ENCODE data around the gene CLHC1. TPM values are rescaled to one million over a fixed set of nuclear protein-coding genes. Genes with fewer than 3 reads are reported as not detected.

Gene CLHC1
- polyA plus RNA-seq, 3 donors, result 2.4 to 5.0 TPM; not detected in 1

DNA sequence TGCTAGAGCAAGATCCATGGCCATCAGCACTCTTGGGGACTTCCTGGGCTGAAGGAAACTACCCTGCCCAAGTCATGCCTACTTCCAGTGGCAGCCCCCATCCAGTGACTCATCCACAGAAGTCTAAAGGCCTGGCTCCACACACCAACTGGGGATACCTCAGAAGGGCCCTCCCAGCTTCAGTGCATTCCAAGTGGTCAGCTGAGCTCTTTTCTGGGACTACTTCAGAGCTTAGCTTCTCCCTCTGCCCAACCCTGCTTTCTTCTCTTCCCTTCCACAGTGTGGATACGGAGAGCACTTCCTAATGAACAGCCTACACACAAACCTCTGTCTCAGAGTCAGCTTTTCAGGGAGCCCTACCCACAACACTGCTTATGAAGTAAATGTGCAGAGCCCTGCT is 66.5 kb downstream of the CLHC1 start:
- TF ChIP-seq, protein P1, sequence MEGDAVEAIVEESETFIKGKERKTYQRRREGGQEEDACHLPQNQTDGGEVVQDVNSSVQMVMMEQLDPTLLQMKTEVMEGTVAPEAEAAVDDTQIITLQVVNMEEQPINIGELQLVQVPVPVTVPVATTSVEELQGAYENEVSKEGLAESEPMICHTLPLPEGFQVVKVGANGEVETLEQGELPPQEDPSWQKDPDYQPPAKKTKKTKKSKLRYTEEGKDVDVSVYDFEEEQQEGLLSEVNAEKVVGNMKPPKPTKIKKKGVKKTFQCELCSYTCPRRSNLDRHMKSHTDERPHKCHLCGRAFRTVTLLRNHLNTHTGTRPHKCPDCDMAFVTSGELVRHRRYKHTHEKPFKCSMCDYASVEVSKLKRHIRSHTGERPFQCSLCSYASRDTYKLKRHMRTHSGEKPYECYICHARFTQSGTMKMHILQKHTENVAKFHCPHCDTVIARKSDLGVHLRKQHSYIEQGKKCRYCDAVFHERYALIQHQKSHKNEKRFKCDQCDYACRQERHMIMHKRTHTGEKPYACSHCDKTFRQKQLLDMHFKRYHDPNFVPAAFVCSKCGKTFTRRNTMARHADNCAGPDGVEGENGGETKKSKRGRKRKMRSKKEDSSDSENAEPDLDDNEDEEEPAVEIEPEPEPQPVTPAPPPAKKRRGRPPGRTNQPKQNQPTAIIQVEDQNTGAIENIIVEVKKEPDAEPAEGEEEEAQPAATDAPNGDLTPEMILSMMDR (IDR thresholded peaks at IDR 0.05), result no peak
- no peak overlapping the region for H3K4me3 ChIP-seq (replicated peaks in 1 of 3; ENCODE audit: low read depth in 2 of 3, low read length in 3 of 3)
- WGBS (ENCODE audit: insufficient coverage), result 100% methylated on average over 1 of the region's 1 CpG
- peak in 2 of 3 donors; percentile 36 to 86 for DNase-seq
- no peaks in the 10 kb centered on the region for H3K27me3 ChIP-seq (ENCODE audit: control insufficient read depth in 2 of 2, insufficient read depth in 2 of 2, low read length in 2 of 2)
- H3K4me3 Mint-ChIP-seq, result no peak overlapping the region
- H3K27ac ChIP-seq (ENCODE audit: low read depth in 1 of 2, low read length in 2 of 2), result no peak overlapping the region
- no peaks in the 10 kb centered on the region for H3K79me2 ChIP-seq (ENCODE audit: insufficient read depth, low read length)
- H2AFZ ChIP-seq (ENCODE audit: insufficient read depth, low read depth, low read length, poor library complexity, severe bottlenecking), result no peak overlapping the region
- peaks cover 0 to 5% (median 0%) of the 10 kb centered on the region in 3 donors for H3K27me3 Mint-ChIP-seq (ENCODE audit: low read depth in 3 of 3)
- H3K36me3 Mint-ChIP-seq, result no peaks in the 10 kb centered on the region
- H3K4me1 ChIP-seq (ENCODE audit: control insufficient read depth in 1 of 2, insufficient read depth in 2 of 2, low read length in 2 of 2), result peaks cover 33 to 34% of the 10 kb centered on the region in 2 donors
- H3K9me3 ChIP-seq (replicated peaks in 1 of 2; ENCODE audit: control insufficient read depth in 1 of 2, insufficient read depth in 1 of 2, low read length in 2 of 2), result no peaks in the 10 kb centered on the region
- no peak overlapping the region for H3K9ac ChIP-seq (ENCODE audit: insufficient read depth, low read length, poor library complexity, severe bottlenecking)
- no peaks in the 10 kb centered on the region for H3K36me3 ChIP-seq (replicated peaks in 1 of 2; ENCODE audit: control insufficient read depth in 1 of 2, insufficient read depth in 2 of 2, low read length in 2 of 2)
- H3K27ac Mint-ChIP-seq, result peak overlapping the region in 4 of 7 donors; percentile 5 to 81 (median 28)
- H3K9me3 Mint-ChIP-seq, result no peaks in the 10 kb centered on the region
- intact Hi-C loops (cut with micrococcal nuclease), result loop anchor here in 1 of 2 donors (5.0 to 10.0 kb wide), 3 partner anchors 51 to 148 kb away; no protein-coding TSS in a partner anchor
- no peaks in the 10 kb centered on the region for H4K20me1 ChIP-seq (ENCODE audit: insufficient read depth, low read length)
- H3K4me2 ChIP-seq (replicated peaks; ENCODE audit: extremely low read depth, low read length, poor library complexity, severe bottlenecking), result no peak overlapping the region
- peaks cover 49% of the 10 kb centered on the region for H3K4me1 Mint-ChIP-seq

DNA sequence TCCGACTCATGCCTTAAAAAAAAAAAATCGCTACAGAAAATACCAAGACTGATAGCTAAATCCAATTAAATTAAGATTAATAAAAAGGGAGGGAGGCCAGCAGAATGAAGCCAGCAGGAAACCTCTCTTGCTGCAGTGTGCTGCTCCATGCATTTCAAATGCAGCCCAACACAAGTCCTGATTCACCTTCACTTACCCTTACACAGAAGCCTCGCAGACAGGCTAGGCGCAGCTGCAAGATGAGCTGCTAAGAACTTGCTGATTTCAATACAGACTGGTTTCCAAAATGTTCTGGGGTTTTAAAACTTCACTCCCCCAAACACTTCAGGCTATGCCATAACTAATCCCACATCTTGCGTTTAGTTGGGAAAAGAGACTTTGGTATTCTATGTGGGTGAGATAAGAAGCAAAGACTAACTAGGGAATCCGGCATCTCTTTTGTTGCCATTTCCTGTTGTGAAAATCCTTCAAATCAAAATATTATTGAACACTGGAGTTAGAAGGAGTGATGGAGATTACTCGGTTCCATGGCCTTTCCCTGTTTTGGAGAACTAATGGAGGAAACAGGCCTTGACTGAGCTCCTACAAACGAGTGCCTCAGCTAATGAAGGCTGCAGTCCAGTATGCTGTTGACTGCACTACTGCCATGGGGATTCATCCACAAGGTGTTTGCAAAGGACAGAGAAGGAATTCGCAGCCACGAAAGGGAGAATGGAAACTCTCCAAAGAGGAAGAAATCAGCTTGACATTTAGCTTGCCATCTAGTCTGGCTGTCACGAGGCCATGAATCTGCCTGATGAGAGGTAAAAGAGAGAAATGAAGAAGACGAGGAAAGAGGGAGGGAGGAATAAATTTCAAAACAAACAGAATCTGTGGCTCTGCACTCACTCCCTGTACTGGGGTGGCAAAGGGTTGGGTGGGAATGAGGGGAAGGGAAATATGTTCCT is 67.3 kb downstream of the CLHC1 start:
- H3K4me1 Mint-ChIP-seq, result peaks cover 51% of the 10 kb centered on the region
- H3K9me3 Mint-ChIP-seq, result no peaks in the 10 kb centered on the region
- H3K27me3 ChIP-seq (ENCODE audit: control insufficient read depth in 2 of 2, insufficient read depth in 2 of 2, low read length in 2 of 2), result no peaks in the 10 kb centered on the region
- H3K27ac Mint-ChIP-seq, result peak overlapping the region in 4 of 7 donors; percentile 0 to 81 (median 20)
- no peaks in the 10 kb centered on the region for H3K36me3 ChIP-seq (replicated peaks in 1 of 2; ENCODE audit: control insufficient read depth in 1 of 2, insufficient read depth in 2 of 2, low read length in 2 of 2)
- H3K4me2 ChIP-seq (replicated peaks; ENCODE audit: extremely low read depth, low read length, poor library complexity, severe bottlenecking), result no peak overlapping the region
- H3K9ac ChIP-seq (ENCODE audit: insufficient read depth, low read length, poor library complexity, severe bottlenecking), result no peak overlapping the region
- peaks cover 34% of the 10 kb centered on the region in 2 donors for H3K4me1 ChIP-seq (ENCODE audit: control insufficient read depth in 1 of 2, insufficient read depth in 2 of 2, low read length in 2 of 2)
- no peaks in the 10 kb centered on the region for H4K20me1 ChIP-seq (ENCODE audit: insufficient read depth, low read length)
- peak in 2 of 3 donors; percentile 14 to 43 for DNase-seq
- H2AFZ ChIP-seq (ENCODE audit: insufficient read depth, low read depth, low read length, poor library complexity, severe bottlenecking), result no peak overlapping the region
- H3K27ac ChIP-seq (ENCODE audit: low read depth in 1 of 2, low read length in 2 of 2), result no peak overlapping the region
- no peak overlapping the region for H3K4me3 ChIP-seq (replicated peaks in 1 of 3; ENCODE audit: low read depth in 2 of 3, low read length in 3 of 3)
- 71% methylated on average over 7 of the region's 12 CpGs for WGBS (ENCODE audit: insufficient coverage)
- no peaks in the 10 kb centered on the region for H3K9me3 ChIP-seq (replicated peaks in 1 of 2; ENCODE audit: control insufficient read depth in 1 of 2, insufficient read depth in 1 of 2, low read length in 2 of 2)
- H3K4me3 Mint-ChIP-seq, result no peak overlapping the region
- H3K79me2 ChIP-seq (ENCODE audit: insufficient read depth, low read length), result no peaks in the 10 kb centered on the region
- no peaks in the 10 kb centered on the region for H3K36me3 Mint-ChIP-seq
- TF ChIP-seq, protein P1 (IDR thresholded peaks at IDR 0.05), result no peak
- peaks cover 0 to 5% (median 0%) of the 10 kb centered on the region in 3 donors for H3K27me3 Mint-ChIP-seq (ENCODE audit: low read depth in 3 of 3)
- intact Hi-C loops (cut with micrococcal nuclease), result loop anchor here in 1 of 2 donors (5.0 to 10.0 kb wide), 3 partner anchors 50 to 148 kb away; no protein-coding TSS in a partner anchor
